ENCODE results near the gene TSPAN18.

DNA sequence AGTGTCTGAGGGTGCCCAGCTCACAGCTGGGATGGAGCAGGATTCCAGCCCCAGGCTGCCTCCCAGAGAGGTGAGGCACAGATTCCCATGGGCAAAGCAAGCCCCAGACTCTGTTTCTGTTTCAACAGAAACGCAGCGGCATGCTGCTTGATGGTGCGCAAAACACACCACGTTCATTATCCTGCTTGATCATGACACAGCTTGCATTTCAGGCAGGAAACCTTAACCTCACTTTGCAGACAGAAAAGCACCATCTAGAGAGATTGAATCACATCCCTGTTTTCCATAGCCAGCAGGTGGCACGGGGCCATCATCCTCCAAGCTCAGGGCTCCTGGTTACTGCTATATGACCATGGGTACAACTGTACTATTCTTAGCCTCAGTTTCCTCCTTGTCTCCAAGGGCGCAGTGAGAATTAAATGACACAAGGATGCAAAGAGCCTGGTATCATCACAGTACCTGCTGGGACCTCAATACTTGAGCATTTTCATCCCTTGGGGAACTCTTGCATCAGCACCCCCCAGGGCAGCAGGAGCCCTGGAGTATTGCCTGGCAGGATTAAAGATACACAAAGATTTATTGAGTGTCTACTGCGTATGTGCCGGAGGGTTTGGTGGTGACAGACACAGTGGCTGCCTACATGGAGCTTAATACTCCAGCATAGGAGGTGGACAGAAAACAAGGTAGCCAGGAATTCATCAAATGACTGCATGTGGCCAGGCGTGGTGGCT lies 113.9 kb downstream of the TSPAN18 start:
- TF ChIP-seq ZNF274 (IDR thresholded peaks at IDR 0.05; ENCODE audit: borderline replicate concordance, extremely low read depth, low read length) (no peak), CTBP2 (IDR thresholded peaks at IDR 0.05; ENCODE audit: borderline replicate concordance, insufficient read depth, insufficient read length, low read length) (no peak), EP300 (IDR thresholded peaks at IDR 0.05; ENCODE audit: borderline replicate concordance in 1 of 2, low read depth in 2 of 2, low read length in 2 of 2) (no peak), POLR2AphosphoS5 (IDR thresholded peaks at IDR 0.05; ENCODE audit: low read depth, low read length) (no peak), RAD21 (IDR thresholded peaks at IDR 0.05 in 1 of 2, conservative IDR thresholded peaks at IDR 0.05 in 1 of 2; ENCODE audit: low read depth in 2 of 2, low read length in 2 of 2) (0 out of 4 replicates have a peak, but pooled peaks of 1 of the 2 experiments have one; percentile 2), CHD7 (IDR thresholded peaks at IDR 0.05; ENCODE audit: insufficient replicate concordance, low read length) (no peak), POLR2A (IDR thresholded peaks at IDR 0.05; ENCODE audit: control extremely low read depth in 1 of 2, low read depth in 2 of 2, low read length in 2 of 2) (no peak), CREB1 (IDR thresholded peaks at IDR 0.05) (no peak)
- TF ChIP-seq, protein P1, sequence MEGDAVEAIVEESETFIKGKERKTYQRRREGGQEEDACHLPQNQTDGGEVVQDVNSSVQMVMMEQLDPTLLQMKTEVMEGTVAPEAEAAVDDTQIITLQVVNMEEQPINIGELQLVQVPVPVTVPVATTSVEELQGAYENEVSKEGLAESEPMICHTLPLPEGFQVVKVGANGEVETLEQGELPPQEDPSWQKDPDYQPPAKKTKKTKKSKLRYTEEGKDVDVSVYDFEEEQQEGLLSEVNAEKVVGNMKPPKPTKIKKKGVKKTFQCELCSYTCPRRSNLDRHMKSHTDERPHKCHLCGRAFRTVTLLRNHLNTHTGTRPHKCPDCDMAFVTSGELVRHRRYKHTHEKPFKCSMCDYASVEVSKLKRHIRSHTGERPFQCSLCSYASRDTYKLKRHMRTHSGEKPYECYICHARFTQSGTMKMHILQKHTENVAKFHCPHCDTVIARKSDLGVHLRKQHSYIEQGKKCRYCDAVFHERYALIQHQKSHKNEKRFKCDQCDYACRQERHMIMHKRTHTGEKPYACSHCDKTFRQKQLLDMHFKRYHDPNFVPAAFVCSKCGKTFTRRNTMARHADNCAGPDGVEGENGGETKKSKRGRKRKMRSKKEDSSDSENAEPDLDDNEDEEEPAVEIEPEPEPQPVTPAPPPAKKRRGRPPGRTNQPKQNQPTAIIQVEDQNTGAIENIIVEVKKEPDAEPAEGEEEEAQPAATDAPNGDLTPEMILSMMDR (IDR thresholded peaks at IDR 0.05; ENCODE audit: control extremely low read depth in 1 of 3, insufficient read depth in 1 of 3, low read depth in 1 of 3, low read length in 3 of 3): no peak
